ENCODE data around the gene TMED8. TPM values are rescaled to one million over a fixed set of nuclear protein-coding genes. Genes with fewer than 3 reads are reported as not detected.

Gene TMED8
- total and polyA plus RNA-seq, 10 of the 15 experiments (the other 5 are each of a cell fraction or from before 2014, with no cell fraction given), result 7.3 to 39.1 (median 26.1) TPM

DNA sequence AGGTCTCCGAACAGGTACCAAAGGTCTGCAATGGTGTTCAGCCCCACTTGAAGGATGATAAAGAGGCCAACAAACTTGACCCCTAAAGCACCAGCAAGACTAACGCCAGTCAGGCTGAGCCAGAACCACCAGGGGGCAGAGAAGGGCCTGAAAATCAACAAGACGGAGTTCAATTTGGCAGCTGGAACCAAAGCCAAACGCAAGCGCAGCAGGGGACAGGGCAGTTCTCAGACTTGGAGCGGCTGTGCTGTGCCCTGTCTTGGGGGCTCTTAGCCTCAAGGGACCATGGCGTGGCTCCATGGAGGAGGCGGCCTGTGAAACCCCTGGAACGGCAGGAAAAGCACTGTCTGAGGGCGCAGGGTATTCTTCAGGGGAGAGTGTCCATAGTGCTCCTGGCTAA is 75.8 kb downstream of the TMED8 start:
- Histone ChIP-seq H3K79me2 (ENCODE audit: control insufficient read depth, insufficient read depth, low read length) (no peaks in the 10 kb centered on the region), H3K27ac (ENCODE audit: control insufficient read depth, insufficient read depth) (no peak overlapping the region), H4K20me1 (ENCODE audit: control insufficient read depth, insufficient read depth) (no peaks in the 10 kb centered on the region), H2AFZ (ENCODE audit: control insufficient read depth, low read depth, low read length) (no peak overlapping the region), H3K9me3 (replicated peaks; ENCODE audit: control insufficient read depth, insufficient read depth, low read length) (no peaks in the 10 kb centered on the region), H3K9ac (ENCODE audit: control insufficient read depth, insufficient read depth, low read length) (no peak overlapping the region), H3K36me3 (ENCODE audit: control insufficient read depth in 2 of 2, insufficient read depth in 2 of 2, low read length in 1 of 2) (peaks cover 0 to 2% of the 10 kb centered on the region in 2 experiments; a peak in 2 of 4 replicates), H3K27me3 (replicated peaks in 1 of 2; ENCODE audit: control insufficient read depth in 2 of 2, insufficient read depth in 2 of 2, low read length in 1 of 2) (no peaks in the 10 kb centered on the region), H3K4me1 (ENCODE audit: control insufficient read depth, insufficient read depth, low read length) (no peaks in the 10 kb centered on the region), H3K4me3 (no peak overlapping the region), H3K4me2 (ENCODE audit: control insufficient read depth, insufficient read depth) (no peak overlapping the region)
- BruUV-seq (replicated peaks), result no TSS peak
- ChIA-PET RAD21 (ENCODE audit: unreplicated experiment) (interaction anchor here (5.3 kb wide), 1 partner anchor 15 kb away, joined by 43 read pairs; no protein-coding TSS in a partner anchor), SMC1A (ENCODE audit: uncharacterized antibody, unreplicated experiment) (interaction anchor here (0.8 to 2.4 kb wide), 4 partner anchors 8 to 252 kb away, joined by 5 to 21 read pairs (median 5); no protein-coding TSS in a partner anchor), POLR2A (no interaction called here), CTCF (interaction anchor here (0.6 to 8.6 kb wide), 12 partner anchors 11 to 428 kb away, joined by 3 to 158 read pairs (median 4); no protein-coding TSS in a partner anchor)
- intact Hi-C loops (cut with micrococcal nuclease; ENCODE audit: unreplicated experiment) (loop anchor here (1.0 kb wide), 2 partner anchors 15 to 250 kb away; no protein-coding TSS in a partner anchor), in situ Hi-C loops (cut with MboI) (no loop called here)
- DNase-seq (ENCODE audit: low read depth, low spot score) (no peak), ATAC-seq (peak; percentile 92), FAIRE-seq (peak; percentile 59)
- WGBS (ENCODE audit: insufficient coverage, insufficient replicate concordance, low lambda C conversion rate, missing lambda C conversion rate), result 53% methylated on average over 10 of the region's 10 CpGs
- TF ChIP-seq TCF7 (IDR thresholded peaks at IDR 0.05; ENCODE audit: borderline replicate concordance) (no peak), GABPA (IDR thresholded peaks at IDR 0.05; ENCODE audit: low read depth) (no peak), FOXK2 (IDR thresholded peaks at IDR 0.05) (no peak), CHD2 (IDR thresholded peaks at IDR 0.05; ENCODE audit: borderline replicate concordance, low read depth, low read length) (no peak), CREM (IDR thresholded peaks at IDR 0.05; ENCODE audit: low read depth) (no peak), NFIC (IDR thresholded peaks at IDR 0.05; ENCODE audit: low read depth, low read length) (no peak), FOS (IDR thresholded peaks at IDR 0.05; ENCODE audit: borderline replicate concordance, extremely low read depth, insufficient read length) (no peak), RAD21 (IDR thresholded peaks at IDR 0.05; ENCODE audit: insufficient read depth, low read depth, low read length) (peak; percentile 83), SPI1 (IDR thresholded peaks at IDR 0.05; ENCODE audit: borderline replicate concordance, insufficient read depth, low read depth, low read length) (no peak), ZBED1 (IDR thresholded peaks at IDR 0.05; ENCODE audit: borderline replicate concordance) (no peak), RB1 (IDR thresholded peaks at IDR 0.05; ENCODE audit: borderline replicate concordance) (no peak), ATF7 (IDR thresholded peaks at IDR 0.05; ENCODE audit: low read depth) (no peak), MTA2 (IDR thresholded peaks at IDR 0.05; ENCODE audit: low read depth) (no peak), SMC3 (IDR thresholded peaks at IDR 0.05; ENCODE audit: borderline replicate concordance, low read length) (peak; percentile 76), PAX8 (IDR thresholded peaks at IDR 0.05) (no peak), BCL3 (IDR thresholded peaks at IDR 0.05; ENCODE audit: borderline replicate concordance, insufficient read depth, low read depth, low read length, poor library complexity, severe bottlenecking) (no peak), POLR2A (IDR thresholded peaks at IDR 0.05; ENCODE audit: low read depth, low read length) (no peak), TARDBP (IDR thresholded peaks at IDR 0.05; ENCODE audit: borderline replicate concordance) (no peak), STAT3 (IDR thresholded peaks at IDR 0.05; ENCODE audit: low read depth, low read length) (no peak)
- TF ChIP-seq, protein P1, sequence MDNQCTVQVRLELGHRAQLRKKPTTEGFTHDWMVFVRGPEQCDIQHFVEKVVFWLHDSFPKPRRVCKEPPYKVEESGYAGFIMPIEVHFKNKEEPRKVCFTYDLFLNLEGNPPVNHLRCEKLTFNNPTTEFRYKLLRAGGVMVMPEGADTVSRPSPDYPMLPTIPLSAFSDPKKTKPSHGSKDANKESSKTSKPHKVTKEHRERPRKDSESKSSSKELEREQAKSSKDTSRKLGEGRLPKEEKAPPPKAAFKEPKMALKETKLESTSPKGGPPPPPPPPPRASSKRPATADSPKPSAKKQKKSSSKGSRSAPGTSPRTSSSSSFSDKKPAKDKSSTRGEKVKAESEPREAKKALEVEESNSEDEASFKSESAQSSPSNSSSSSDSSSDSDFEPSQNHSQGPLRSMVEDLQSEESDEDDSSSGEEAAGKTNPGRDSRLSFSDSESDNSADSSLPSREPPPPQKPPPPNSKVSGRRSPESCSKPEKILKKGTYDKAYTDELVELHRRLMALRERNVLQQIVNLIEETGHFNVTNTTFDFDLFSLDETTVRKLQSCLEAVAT (IDR thresholded peaks at IDR 0.05), result no peak
- TF ChIP-seq, protein P2, sequence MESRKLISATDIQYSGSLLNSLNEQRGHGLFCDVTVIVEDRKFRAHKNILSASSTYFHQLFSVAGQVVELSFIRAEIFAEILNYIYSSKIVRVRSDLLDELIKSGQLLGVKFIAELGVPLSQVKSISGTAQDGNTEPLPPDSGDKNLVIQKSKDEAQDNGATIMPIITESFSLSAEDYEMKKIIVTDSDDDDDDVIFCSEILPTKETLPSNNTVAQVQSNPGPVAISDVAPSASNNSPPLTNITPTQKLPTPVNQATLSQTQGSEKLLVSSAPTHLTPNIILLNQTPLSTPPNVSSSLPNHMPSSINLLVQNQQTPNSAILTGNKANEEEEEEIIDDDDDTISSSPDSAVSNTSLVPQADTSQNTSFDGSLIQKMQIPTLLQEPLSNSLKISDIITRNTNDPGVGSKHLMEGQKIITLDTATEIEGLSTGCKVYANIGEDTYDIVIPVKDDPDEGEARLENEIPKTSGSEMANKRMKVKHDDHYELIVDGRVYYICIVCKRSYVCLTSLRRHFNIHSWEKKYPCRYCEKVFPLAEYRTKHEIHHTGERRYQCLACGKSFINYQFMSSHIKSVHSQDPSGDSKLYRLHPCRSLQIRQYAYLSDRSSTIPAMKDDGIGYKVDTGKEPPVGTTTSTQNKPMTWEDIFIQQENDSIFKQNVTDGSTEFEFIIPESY (IDR thresholded peaks at IDR 0.05), result no peak
